GM19467 (cell line): Measurements from ENCODE around the gene MBP.

Source experiments
- ATAC-seq: cut with Tn5 transposase; IDR thresholded peaks from one replicate; pipeline ENCODE4 v1.9.1; 2021; ENCODE audit warnings: mild to moderate bottlenecking, moderate library complexity; ENCODE audit not compliant: unreplicated experiment

Gene MBP

GRCh38 chr18:77013811-77014521 is 118.6 kb downstream of the MBP start:
- no peak for ATAC-seq

DNA sequence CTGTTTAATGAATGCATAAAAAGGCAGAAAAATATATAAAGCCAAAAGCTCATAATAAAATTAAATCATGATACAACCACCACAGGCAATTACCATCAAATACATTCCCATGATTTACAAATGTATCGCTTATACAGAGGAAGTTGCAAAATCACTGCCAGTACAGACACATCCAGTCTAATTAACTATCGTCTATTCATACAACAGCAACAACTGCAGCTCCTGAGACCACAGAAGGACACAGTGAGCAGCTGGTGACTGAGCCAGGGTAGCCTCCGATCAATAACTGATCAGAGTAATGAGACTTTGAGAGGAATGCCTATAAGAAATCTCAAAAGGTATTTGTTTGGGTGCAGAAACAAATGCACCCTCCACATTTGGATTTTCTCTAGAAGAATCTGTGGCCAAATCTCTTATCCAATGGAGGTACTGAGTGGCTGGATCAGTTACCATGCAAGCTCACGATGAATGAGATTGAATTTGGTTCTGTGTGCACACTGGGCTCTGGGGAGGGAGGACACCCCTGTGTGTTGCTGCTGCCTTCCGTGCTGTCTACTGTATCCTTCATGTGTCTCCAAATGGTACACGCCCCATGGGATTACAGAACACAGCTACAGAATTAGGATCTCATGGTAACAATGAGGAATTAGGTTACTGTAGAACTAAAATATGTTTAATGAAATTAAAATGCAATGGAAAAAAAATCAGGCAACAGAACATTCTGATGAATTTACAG is 119.6 kb downstream of the MBP start:
- no peak for ATAC-seq

GRCh38 chr18:77012120-77012519 is 120.5 kb downstream of the MBP start:
- no peak for ATAC-seq

DNA sequence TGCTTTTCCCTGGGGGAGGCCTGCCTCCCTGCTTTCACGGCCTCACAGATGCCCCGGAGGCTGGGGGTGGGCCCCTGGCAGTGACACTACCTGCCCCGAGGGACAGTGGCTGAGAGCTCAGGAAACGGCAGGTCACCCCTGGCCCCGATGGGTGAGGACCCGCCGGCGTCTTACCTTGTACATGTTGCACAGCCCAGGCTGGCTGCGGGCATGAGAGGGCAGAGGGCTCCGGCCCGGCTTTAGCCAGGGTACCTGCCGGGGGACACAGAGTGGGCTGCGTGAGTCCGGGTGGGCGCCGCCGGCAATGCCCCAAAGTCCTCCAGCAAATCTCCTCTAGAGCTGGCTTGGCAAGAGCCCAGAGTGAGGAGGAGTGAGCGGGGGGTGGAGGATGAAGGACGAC is 122.9 kb downstream of the MBP start:
- no peak for ATAC-seq

DNA sequence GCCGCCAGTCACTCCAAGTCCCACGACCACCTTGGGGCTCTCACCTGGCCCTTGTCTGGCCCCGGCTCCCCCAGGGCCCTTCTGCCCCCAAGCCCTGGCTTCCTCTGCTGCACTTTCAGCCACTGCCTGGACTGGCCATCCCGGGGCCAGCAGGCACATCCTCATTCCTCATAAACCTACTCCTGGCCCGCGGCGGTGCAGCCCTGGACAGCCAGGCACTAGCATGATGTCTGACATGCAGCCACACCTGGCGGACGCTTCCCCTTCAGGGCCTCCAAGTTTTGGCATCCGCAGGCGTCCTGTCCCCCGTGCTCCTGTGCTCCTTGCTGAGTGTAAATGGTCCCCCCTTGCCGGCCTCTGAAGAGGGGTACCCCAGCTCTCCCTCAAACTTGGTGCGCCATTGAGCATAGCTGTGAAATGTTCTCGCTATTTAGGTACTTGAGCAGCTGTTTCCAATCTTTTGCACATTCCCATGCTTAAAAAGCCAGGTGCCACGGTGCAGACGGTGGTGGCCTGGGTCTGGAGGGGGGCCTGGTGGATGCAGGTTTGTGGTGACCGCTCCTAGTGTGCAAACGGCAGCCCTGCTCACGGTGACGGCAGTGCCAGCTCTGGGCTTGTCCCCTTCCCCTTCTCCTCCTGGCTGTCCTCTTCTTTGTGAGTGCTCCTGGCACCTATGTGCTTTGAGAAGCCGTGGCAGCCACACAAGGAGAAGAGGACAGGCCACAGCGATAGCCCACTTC is 123.8 kb downstream of the MBP start:
- no peak for ATAC-seq

- ATAC-seq = no peak
These were observed 124.6 kb downstream of the MBP start for GRCh38 chr18:77008006-77008405.

DNA sequence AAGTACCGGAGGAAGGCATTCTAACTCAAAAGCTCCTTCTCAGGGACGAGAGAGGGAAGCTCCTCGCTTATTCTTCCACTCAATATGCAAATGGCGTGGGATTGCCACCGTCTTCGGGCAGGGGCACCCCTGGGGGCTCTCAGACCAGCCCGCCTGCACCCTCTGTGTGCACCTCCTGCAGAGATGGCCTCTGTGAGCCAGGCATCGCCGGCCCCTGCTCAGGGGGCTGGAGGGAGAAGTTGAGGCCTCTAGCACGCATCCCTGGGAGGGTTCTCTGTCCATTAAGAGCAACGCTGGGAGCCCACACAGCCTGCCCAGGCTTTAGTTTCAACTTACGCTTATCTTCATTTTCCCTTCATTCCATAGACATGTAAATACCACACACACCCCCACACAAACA is 125.3 kb downstream of the MBP start:
- no peak for ATAC-seq

DNA sequence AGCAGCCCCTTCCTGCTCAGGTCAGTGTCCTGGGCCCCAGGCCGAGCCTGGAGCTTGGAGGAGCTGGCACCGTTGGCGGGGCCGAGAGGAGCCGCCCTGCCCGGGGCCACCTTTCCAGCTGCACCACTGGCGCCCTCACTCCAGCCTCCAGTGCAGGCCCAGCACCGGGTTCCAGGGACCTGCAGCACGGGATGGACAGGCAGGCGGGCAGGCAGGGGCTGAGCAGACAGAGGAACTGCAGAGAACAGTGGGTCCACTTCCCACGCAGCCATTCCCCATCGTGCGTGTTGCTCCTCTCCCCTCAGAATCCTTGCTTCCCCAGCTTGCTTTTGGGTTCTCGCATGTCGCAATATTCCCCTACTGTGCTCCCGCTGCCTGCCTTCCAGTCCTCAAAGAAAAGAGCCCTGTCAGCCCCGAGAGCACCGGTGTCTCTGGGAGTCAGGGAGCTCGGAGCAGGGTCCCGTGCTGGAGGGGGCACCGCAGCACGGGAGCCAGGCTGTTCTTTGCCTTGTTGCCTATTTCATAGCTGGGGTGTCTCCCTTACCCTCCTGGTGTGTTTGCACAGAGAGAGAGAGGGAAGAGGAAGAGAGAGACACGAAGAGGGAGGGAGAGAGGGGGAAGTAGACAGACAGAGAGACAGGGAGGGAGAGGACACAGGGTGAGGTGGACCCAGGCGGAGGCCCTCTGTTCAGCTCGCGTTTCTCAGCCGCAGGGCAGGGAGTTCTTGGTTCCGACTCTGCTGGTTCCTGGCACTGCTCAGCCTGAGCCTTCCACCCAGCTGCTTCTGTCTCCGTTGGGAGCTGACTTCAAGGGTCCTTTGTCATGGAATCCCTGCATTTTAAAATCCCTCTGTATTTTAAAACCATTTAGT is 126.0 kb downstream of the MBP start:
- ATAC-seq = no peak

DNA sequence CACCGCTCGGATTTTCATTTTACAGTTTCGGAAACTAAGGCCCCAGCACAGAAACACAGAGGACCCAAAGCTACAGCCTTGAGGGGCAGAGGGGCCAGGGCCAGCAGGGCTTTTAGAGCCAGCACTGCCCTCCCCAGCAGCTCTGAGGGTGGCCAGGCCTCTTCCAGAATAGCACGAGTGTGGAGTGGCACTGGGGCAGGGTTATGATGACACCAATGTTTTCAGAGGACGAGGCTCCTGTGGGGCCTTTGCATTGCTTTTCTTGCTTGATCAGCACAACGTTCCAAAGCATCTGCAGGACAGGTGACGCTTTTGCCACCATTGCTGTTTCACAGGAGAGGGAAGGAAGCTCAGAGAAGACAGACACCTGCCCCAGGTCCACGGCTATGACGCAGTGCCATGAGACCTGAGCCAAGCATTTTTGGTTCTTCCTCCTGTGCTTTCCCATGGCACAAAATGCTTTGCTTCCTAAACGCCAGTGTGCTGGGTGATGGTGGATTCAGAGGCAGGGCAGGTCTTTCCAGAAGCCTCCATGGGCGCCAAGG is 126.9 kb downstream of the MBP start:
- no peak for ATAC-seq

DNA sequence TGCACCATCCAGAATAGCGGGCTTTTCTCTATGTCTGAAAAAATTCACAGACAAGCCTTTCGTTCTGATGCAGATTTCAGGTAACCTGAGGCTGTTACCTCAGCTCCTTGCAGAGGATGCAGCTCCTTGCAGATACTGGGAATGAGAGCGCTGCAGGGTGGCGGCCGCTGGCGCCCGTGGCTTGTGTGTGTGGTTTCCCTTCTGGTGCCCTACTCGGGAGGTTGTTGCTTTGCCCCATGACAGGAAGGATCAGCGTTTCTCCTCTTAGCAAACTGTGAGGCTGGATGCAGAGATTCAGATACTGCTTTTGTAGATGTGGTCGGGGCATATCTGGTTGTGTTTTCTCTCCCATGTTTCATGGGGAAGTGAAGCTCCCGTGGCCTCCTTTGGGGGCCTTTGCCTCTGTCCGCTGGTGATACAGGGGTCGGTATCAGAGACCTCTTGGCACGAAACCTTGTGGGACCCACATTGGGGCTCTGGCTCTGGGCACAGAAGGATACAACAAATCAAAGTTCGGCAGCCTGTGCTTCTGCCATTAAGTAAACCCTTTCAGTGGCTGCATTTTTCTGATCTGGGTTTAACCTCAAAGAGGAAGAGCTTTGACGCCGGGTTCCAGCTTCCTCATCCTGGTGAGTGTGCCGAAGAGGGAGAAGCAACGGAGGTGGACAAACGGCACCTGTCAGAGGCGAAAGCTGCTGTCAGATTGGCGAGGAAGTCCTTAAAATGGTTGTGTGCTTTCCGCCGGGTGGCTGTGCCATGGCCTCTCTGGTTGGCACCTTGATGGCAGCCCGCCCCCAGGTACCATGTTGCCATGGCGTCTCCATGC is 127.8 kb downstream of the MBP start:
- ATAC-seq = no peak

DNA sequence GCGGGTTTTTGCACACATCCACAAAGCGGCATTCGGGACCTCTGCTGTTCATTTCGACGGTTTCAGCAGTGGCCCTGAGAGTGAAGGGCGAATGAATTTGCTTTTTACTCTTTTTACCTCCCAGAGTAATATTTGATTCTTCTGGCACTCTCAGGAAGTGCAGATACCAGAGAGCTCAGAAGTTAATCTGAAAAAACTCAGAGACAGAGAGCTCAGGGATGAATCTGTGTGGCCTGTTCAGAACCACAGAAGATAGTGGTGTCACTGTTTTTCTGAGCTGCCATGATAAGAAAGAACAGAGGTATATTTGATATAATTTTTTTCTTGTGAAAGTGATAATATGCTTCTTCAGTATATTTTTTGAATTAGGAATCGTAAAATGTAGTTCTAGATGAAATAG is 129.3 kb downstream of the MBP start:
- no peak for ATAC-seq

DNA sequence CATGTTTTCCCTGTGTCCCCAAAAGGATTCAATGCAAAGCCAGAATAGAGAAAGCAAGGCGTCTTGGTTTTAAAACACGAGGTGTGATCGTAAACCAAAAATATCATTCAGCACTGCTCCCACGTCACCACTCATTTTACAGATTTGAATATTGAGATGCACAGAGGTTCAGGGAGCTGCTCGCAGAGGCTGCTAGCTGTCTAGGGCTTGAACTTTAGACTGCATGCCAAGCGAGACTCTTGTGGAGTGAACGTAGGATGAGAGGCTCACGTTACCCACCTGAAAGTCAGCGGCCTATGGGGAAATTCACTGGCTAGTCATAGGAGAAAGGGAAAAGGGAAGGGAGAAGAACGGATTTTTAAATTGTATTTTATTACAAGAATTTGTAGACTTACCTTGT is 130.1 kb downstream of the MBP start:
- ATAC-seq = no peak

DNA sequence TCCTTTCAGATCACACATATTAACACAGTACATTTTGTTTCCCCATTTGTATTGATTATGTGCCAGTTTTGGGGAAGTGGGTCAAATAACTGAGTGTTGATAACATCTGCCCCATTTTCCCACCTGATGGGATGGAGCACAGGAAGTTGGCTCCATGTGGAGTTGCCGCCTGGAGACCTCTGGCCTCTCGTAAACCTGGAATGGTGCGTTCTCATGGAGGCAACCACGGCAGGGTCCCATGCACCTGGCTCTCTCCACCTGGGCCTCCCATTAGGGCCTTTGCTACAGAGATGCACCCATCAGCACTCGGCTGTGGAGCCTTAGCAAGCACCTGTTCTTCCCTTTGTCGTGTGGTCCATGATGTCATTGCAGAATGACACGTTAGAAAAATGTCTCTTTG is 130.6 kb downstream of the MBP start:
- no peak for ATAC-seq

DNA sequence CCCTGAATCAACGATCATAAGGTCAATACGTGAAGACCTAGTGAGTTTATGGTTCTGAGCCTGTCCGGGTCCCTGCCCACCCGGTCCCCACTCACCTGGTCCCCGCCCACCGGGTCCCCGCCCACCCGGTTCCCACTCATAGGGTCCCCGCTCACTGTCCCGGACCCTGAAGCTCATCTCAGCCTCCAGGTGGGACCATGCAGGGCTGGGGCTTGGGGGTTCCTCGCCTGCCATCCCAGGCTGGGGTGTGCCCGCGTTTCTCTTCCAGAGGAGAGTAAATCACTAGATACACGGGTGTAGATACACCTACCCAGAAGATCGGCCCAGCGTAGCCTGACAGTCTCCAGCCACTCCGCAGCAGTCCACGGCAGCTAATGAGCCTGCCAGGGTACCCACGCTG is 131.5 kb downstream of the MBP start:
- ATAC-seq = no peak

DNA sequence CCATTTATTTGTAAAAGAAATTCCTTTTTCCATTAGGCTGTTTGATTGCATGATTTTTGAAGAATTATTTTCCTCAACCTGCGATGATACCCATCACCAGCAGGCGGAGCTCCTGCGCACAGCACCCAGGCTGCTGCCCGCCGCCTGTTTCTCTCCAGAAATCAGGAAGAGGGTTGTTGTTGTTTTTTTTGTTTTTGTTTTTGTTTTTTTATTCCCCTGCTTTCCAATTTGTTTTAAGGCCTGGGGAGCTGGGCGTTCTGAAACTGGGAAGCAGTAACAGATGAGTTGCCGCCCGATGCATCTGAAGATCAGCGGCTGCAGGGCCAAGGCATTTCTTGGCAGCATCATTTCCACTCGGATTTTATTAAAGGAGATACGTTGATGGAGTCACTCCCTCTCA is 132.1 kb downstream of the MBP start:
- no peak for ATAC-seq

DNA sequence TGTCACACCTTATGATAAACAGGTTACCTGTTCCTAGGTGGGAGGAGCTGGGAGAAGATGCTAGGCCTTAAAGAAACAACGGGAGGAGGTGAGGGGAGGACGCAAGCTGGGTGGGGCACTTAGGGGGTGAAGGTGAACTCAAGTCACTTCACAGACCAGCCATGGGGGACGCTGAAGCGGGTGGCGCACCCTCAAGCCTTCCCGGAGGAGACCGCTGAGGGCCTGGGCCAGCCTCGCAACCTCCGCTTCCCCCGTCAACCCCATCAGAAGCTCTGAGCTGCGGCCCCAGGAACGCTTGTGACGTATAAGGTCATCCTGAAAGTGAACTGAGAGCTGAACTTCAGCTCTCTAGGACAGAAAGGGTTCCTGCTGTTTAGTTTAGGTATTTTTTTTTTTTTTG is 133.5 kb downstream of the MBP start:
- no peak for ATAC-seq

- ATAC-seq = no peak
These were observed 134.4 kb downstream of the MBP start for GRCh38 chr18:76997951-76998808.

- ATAC-seq = no peak
These were observed 136.2 kb downstream of the MBP start for GRCh38 chr18:76996429-76996828.

- no peak for ATAC-seq
These were observed 136.7 kb downstream of the MBP start for GRCh38 chr18:76995896-76996295.
